ENCODE measurements around the gene DAAM1. TPM values are rescaled to one million over a fixed set of nuclear protein-coding genes. Genes with fewer than 3 reads are reported as not detected.

DAAM1 gene
- polyA plus RNA-seq, 1 of the 3 experiments (the other 2 are of a cell fraction), result 5.1 TPM

DNA sequence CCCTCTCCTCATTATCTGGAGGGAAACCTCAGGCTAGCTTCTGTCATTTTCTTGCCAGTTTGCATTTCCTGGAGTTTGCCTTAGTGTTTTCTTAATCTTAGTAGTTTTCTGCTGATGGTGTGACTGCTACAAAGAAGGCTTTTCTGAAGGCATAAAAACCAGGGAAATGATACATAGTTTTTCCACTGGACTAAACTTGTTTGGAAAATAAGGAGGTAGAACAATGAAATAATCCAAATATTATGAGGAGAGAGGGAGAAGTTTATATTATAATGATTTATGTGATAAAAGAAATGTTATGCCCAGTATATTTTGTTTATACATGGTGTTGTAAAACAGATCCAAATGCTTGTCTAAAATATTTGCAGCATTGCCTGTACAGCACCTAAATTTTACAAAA, 22.2 kb downstream of the DAAM1 start (continued):
- TF ChIP-seq, protein P1, sequence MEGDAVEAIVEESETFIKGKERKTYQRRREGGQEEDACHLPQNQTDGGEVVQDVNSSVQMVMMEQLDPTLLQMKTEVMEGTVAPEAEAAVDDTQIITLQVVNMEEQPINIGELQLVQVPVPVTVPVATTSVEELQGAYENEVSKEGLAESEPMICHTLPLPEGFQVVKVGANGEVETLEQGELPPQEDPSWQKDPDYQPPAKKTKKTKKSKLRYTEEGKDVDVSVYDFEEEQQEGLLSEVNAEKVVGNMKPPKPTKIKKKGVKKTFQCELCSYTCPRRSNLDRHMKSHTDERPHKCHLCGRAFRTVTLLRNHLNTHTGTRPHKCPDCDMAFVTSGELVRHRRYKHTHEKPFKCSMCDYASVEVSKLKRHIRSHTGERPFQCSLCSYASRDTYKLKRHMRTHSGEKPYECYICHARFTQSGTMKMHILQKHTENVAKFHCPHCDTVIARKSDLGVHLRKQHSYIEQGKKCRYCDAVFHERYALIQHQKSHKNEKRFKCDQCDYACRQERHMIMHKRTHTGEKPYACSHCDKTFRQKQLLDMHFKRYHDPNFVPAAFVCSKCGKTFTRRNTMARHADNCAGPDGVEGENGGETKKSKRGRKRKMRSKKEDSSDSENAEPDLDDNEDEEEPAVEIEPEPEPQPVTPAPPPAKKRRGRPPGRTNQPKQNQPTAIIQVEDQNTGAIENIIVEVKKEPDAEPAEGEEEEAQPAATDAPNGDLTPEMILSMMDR (IDR thresholded peaks at IDR 0.05), result no peak
- TF ChIP-seq, protein P2, sequence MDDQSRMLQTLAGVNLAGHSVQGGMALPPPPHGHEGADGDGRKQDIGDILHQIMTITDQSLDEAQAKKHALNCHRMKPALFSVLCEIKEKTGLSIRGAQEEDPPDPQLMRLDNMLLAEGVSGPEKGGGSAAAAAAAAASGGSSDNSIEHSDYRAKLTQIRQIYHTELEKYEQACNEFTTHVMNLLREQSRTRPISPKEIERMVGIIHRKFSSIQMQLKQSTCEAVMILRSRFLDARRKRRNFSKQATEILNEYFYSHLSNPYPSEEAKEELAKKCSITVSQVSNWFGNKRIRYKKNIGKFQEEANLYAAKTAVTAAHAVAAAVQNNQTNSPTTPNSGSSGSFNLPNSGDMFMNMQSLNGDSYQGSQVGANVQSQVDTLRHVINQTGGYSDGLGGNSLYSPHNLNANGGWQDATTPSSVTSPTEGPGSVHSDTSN (IDR thresholded peaks at IDR 0.05), result no peak
- TF ChIP-seq RAD21 (IDR thresholded peaks at IDR 0.05; ENCODE audit: low read length), result no peak

DNA sequence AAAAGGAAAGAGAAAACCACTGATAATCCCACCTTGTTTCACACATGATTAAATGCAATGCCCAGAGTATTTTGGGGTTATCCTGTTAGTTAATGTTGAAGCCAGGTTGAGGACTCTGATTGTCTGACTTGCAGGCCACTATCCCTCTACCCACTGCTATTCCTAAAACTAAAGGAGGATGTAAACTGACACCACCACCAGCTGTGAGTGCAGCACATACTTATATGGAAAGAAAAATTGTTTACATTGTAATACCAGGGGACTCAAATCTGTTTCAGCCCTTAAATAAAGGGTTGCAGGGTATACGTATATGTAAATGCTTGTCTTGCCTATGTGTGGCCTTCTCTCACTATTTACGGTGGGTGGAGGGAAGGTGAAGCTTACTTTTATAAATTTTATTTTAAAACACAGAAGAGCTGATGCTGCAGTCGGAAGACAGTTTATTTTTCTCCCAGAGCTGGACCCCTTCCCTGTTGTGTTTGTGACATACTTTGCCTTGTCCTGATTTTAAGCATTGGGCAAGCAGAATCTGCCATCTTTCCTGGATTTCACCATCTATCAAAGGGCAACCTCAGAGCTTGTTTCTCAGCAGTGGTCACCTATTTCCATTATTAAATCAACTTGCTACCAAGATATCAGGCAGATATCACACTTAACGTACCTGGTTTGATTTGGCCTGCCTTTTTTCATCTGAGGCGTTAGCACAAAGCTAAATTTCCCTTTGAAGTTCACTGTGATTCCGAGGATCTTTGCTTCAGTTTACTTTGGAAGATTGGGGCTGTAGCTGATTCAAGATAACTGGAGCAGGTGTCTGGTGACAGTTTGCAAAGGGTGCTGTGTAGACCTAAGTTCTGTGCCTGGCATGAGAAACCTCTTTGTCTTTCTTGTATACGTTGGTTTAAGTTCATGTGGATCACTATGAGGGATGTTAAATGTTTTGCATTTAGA, 25.2 kb downstream of the DAAM1 start:
- WGBS (ENCODE audit: low lambda C conversion rate), result 82% methylated on average over 7 of the region's 7 CpGs
- TF ChIP-seq, protein P3, sequence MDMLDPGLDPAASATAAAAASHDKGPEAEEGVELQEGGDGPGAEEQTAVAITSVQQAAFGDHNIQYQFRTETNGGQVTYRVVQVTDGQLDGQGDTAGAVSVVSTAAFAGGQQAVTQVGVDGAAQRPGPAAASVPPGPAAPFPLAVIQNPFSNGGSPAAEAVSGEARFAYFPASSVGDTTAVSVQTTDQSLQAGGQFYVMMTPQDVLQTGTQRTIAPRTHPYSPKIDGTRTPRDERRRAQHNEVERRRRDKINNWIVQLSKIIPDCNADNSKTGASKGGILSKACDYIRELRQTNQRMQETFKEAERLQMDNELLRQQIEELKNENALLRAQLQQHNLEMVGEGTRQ (IDR thresholded peaks at IDR 0.05; ENCODE audit: borderline replicate concordance, low read depth, low read length), result no peak
- TF ChIP-seq MEF2A (IDR thresholded peaks at IDR 0.05; ENCODE audit: borderline replicate concordance, low read depth) (no peak), FOXM1 (IDR thresholded peaks at IDR 0.05; ENCODE audit: low read depth) (no peak), GATA2 (CRISPR knock-in tag; IDR thresholded peaks at IDR 0.05) (no peak), EP300 (IDR thresholded peaks at IDR 0.05; ENCODE audit: borderline replicate concordance in 1 of 2, low read depth in 1 of 2, low read length in 1 of 2) (no peak), TAF1 (IDR thresholded peaks at IDR 0.05; ENCODE audit: borderline replicate concordance, low read depth, low read length) (no peak), FOSL2 (IDR thresholded peaks at IDR 0.05; ENCODE audit: borderline replicate concordance, low read depth) (no peak), GABPA (IDR thresholded peaks at IDR 0.05; ENCODE audit: low read depth) (no peak), TEAD4 (IDR thresholded peaks at IDR 0.05; ENCODE audit: borderline replicate concordance, insufficient read depth) (no peak), SIN3A (IDR thresholded peaks at IDR 0.05; ENCODE audit: borderline replicate concordance, low read depth, low read length) (no peak), RAD21 (IDR thresholded peaks at IDR 0.05; ENCODE audit: low read length) (no peak), NFIC (IDR thresholded peaks at IDR 0.05; ENCODE audit: borderline replicate concordance) (no peak), SMC3 (IDR thresholded peaks at IDR 0.05; ENCODE audit: low read depth, low read length) (no peak)
- TF ChIP-seq, protein P4, sequence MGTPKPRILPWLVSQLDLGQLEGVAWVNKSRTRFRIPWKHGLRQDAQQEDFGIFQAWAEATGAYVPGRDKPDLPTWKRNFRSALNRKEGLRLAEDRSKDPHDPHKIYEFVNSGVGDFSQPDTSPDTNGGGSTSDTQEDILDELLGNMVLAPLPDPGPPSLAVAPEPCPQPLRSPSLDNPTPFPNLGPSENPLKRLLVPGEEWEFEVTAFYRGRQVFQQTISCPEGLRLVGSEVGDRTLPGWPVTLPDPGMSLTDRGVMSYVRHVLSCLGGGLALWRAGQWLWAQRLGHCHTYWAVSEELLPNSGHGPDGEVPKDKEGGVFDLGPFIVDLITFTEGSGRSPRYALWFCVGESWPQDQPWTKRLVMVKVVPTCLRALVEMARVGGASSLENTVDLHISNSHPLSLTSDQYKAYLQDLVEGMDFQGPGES (IDR thresholded peaks at IDR 0.05; ENCODE audit: low read depth, low read length), result no peak
- TF ChIP-seq, protein P2 (IDR thresholded peaks at IDR 0.05), result no peak
- H3K4me3 ChIP-seq (ENCODE audit: low read depth in 2 of 2, low read length in 1 of 2), result no peak overlapping the region
- POLR2A ChIA-PET, result no interaction called here
- peaks cover 2% of the 10 kb centered on the region for H3F3A ChIP-seq (replicated peaks; ENCODE audit: insufficient read depth)
- no peaks in the 10 kb centered on the region for H3K27me3 ChIP-seq (ENCODE audit: insufficient read depth)
- no peak overlapping the region for H3K27ac ChIP-seq (ENCODE audit: low read depth in 2 of 2, low read length in 1 of 2)
- no peaks in the 10 kb centered on the region for H3K9me2 ChIP-seq
- no peaks in the 10 kb centered on the region; the same call in 1 of the 2 replicates for H4K20me1 ChIP-seq (ENCODE audit: insufficient read depth)
- CTCF ChIA-PET, result interaction anchor here (0.6 kb wide), 1 partner anchor 50 kb away, joined by 3 read pairs; no protein-coding TSS in a partner anchor
- H3K4me2 ChIP-seq, result no peak overlapping the region
- no peak for DNase-seq
- no peaks in the 10 kb centered on the region for H3K9me3 ChIP-seq
- H3K79me2 ChIP-seq (ENCODE audit: insufficient read depth), result peaks cover 25% of the 10 kb centered on the region; the same call in 1 of the 2 replicates
- peaks cover 3 to 9% of the 10 kb centered on the region in 2 experiments; a peak in 2 of 4 replicates for H3K4me1 ChIP-seq (ENCODE audit: control insufficient read depth in 1 of 2, insufficient read depth in 2 of 2, low read depth in 1 of 2, low read length in 1 of 2)
- H2AFZ ChIP-seq (ENCODE audit: low read depth), result no peak overlapping the region
- H3K36me3 ChIP-seq (replicated peaks in 1 of 2; ENCODE audit: control insufficient read depth in 1 of 2, insufficient read depth in 2 of 2, low read length in 1 of 2), result no peaks in the 10 kb centered on the region
- no peak overlapping the region for H3K9ac ChIP-seq
